Mononuclear cell (primary cell): Measurements from ENCODE around the gene CHIC2. TPM values are rescaled to one million over a fixed set of nuclear protein-coding genes. Genes with fewer than 3 reads are reported as not detected.

Source experiments
- H3K27me3 ChIP-seq: 2 replicates; pipeline ENCODE4 v1.6.0; 2011; ENCODE audit warnings: low read length, control low read depth; ENCODE audit not compliant: insufficient read depth
- H3K4me1 ChIP-seq: 2 replicates; pipeline ENCODE4 v1.5.1; 2011; ENCODE audit warnings: mild to moderate bottlenecking, low read length, control low read depth; ENCODE audit not compliant: insufficient read depth
- H3K4me3 ChIP-seq: 2 replicates; pipeline ENCODE4 v1.5.1; 2011; ENCODE audit warnings: mild to moderate bottlenecking, low read length, moderate library complexity
- H3K9me3 ChIP-seq: 2 replicates; pipeline ENCODE4 v1.5.1; 2011; ENCODE audit warnings: low read depth, mild to moderate bottlenecking, control low read depth, low read length
- total RNA-seq: library from RNA; depleted of rRNA; stranded (reverse); fragments of >200 nt; gene quantifications from one replicate; pipeline ENCODE4 v1.2.3, GENCODE V29; 2012

CHIC2 gene
- total RNA-seq, 1 donor = 101 TPM

- no peaks in the 10 kb centered on the region for H3K9me3 ChIP-seq
- no peak overlapping the region for H3K4me3 ChIP-seq
- no peaks in the 10 kb centered on the region for H3K27me3 ChIP-seq
- no peaks in the 10 kb centered on the region for H3K4me1 ChIP-seq
Measured at GRCh38 chr4:53967986-53968385, 96.4 kb downstream of the CHIC2 start.

- H3K4me1 ChIP-seq = no peaks in the 10 kb centered on the region
- H3K4me3 ChIP-seq = no peak overlapping the region
- no peaks in the 10 kb centered on the region for H3K9me3 ChIP-seq
- no peaks in the 10 kb centered on the region for H3K27me3 ChIP-seq
Measured at GRCh38 chr4:53963781-53964180, 100.6 kb downstream of the CHIC2 start.

GRCh38 chr4:53963336-53963735 lies 101.1 kb downstream of the CHIC2 start:
- Histone ChIP-seq H3K4me1 (no peaks in the 10 kb centered on the region), H3K4me3 (no peak overlapping the region), H3K9me3 (no peaks in the 10 kb centered on the region)

GRCh38 chr4:53962516-53963225 lies 101.7 kb downstream of the CHIC2 start:
- H3K4me1 ChIP-seq = no peaks in the 10 kb centered on the region
- no peaks in the 10 kb centered on the region for H3K27me3 ChIP-seq
- no peak overlapping the region for H3K4me3 ChIP-seq
- H3K9me3 ChIP-seq = no peaks in the 10 kb centered on the region

More at GRCh38 chr4:53963336-53963735, 101.1 kb downstream of the CHIC2 start:
- H3K27me3 ChIP-seq = no peaks in the 10 kb centered on the region

GRCh38 chr4:53961351-53961750 lies 103.1 kb downstream of the CHIC2 start:
- no peaks in the 10 kb centered on the region for H3K9me3 ChIP-seq
- no peaks in the 10 kb centered on the region for H3K4me1 ChIP-seq
- no peak overlapping the region for H3K4me3 ChIP-seq
- no peaks in the 10 kb centered on the region for H3K27me3 ChIP-seq

- Histone ChIP-seq H3K27me3 (no peaks in the 10 kb centered on the region), H3K4me3 (no peak overlapping the region), H3K4me1 (no peaks in the 10 kb centered on the region), H3K9me3 (no peaks in the 10 kb centered on the region)
Measured at GRCh38 chr4:53960843-53961242, 103.6 kb downstream of the CHIC2 start.

Other genes starting within 250 kb of the CHIC2 start
- not detected for gene GSX2, start 35.6 kb upstream of the CHIC2 start, total RNA-seq
- gene PDGFRA, start 164.7 kb upstream of the CHIC2 start, total RNA-seq = 0.94 TPM